Measurements from ENCODE around the gene RPS15.
"Not testable (repeated sequence)": the region's sequence is repeated elsewhere in the genome, so short reads cannot be mapped to it uniquely, and the experiment has no call there.

Gene RPS15

DNA sequence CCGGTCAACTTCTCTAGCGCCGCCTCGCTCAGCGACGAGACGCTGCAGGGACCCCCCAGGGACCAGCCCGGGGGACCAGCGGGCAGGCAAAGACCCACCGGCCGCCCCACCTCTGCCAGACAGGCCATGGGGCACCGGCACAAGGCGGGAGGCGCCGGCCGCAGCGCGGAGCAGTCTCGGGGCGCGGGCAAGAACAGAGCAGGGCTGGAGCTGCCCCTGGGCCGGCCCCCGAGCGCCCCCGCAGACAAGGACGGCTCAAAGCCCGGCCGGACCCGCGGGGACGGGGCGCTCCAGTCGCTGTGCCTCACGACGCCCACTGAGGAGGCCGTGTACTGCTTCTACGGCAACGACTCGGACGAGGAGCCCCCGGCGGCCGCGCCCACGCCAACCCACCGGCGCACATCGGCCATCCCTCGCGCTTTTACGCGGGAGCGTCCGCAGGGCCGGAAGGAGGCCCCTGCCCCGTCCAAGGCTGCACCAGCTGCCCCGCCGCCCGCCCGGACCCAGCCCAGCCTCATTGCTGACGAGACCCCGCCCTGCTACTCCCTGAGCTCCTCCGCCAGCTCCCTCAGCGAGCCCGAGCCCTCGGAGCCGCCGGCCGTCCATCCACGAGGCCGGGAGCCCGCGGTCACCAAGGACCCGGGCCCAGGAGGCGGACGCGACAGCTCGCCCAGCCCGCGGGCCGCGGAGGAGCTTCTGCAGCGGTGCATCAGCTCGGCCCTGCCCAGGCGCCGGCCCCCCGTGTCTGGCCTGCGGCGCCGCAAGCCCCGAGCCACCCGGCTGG lies 29.5 kb downstream of the RPS15 start:
- no peak for DNase-seq (ENCODE audit: low read depth in 2 of 2)

DNA sequence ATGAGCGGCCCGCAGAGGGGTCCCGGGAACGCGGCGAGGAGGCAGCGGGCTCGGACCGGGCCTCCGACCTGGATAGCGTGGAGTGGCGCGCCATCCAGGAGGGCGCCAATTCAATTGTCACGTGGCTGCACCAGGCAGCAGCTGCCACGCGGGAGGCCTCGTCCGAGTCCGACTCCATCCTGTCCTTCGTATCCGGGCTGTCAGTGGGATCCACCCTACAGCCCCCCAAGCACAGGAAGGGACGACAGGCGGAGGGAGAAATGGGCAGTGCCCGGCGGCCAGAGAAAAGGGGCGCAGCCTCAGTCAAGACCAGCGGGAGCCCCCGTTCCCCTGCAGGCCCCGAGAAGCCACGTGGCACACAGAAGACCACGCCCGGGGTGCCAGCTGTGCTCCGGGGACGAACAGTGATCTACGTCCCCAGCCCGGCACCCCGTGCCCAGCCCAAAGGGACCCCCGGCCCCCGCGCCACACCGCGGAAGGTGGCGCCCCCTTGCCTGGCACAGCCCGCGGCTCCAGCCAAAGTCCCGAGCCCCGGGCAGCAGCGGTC lies 30.2 kb downstream of the RPS15 start:
- no peak for DNase-seq (ENCODE audit: low read depth in 2 of 2)

DNA sequence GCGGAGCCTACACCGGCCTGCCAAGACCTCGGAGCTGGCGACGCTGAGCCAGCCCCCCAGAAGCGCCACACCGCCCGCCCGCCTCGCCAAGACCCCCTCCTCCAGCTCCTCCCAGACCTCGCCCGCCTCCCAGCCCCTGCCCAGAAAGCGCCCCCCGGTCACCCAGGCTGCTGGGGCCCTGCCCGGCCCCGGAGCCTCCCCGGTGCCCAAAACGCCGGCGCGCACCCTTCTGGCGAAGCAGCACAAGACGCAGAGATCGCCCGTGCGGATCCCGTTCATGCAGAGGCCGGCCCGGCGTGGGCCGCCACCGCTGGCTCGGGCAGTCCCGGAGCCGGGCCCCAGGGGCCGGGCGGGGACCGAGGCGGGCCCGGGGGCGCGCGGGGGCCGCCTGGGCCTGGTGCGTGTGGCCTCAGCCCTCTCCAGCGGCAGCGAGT lies 30.6 kb downstream of the RPS15 start:
- DNase-seq (ENCODE audit: low read depth in 2 of 2) = no peak

DNA sequence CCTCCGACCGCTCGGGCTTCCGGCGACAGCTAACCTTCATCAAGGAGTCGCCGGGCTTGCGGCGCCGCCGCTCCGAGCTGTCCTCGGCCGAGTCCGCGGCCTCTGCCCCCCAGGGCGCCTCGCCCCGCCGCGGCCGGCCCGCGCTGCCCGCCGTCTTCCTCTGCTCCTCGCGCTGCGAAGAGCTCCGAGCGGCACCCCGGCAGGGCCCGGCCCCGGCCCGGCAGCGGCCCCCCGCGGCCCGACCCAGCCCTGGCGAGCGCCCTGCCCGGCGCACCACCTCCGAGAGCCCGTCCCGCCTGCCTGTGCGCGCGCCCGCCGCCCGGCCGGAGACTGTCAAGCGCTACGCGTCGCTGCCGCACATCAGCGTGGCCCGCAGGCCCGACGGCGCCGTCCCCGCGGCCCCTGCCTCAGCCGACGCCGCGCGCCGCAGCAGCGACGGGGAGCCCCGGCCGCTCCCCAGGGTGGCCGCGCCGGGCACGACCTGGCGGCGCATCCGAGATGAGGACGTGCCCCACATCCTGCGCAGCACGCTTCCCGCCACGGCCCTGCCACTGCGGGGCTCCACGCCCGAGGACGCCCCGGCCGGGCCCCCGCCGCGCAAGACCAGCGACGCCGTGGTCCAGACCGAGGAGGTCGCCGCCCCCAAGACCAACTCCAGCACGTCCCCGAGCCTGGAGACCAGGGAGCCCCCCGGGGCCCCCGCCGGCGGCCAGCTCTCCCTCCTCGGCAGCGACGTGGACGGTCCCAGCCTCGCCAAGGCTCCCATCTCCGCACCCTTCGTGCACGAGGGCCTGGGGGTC lies 31.3 kb downstream of the RPS15 start:
- no peak for DNase-seq (ENCODE audit: low read depth in 2 of 2)

DNA sequence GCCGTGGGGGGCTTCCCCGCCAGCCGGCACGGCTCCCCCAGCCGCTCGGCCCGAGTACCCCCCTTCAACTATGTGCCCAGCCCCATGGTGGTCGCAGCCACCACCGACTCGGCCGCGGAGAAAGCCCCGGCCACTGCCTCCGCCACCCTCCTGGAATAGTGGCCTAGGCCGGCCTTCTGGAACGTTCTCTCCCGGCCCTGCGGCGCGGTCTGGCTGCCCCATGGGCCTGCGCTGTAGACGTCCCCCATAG lies 31.8 kb downstream of the RPS15 start:
- no peak for DNase-seq (ENCODE audit: low read depth in 2 of 2)

DNA sequence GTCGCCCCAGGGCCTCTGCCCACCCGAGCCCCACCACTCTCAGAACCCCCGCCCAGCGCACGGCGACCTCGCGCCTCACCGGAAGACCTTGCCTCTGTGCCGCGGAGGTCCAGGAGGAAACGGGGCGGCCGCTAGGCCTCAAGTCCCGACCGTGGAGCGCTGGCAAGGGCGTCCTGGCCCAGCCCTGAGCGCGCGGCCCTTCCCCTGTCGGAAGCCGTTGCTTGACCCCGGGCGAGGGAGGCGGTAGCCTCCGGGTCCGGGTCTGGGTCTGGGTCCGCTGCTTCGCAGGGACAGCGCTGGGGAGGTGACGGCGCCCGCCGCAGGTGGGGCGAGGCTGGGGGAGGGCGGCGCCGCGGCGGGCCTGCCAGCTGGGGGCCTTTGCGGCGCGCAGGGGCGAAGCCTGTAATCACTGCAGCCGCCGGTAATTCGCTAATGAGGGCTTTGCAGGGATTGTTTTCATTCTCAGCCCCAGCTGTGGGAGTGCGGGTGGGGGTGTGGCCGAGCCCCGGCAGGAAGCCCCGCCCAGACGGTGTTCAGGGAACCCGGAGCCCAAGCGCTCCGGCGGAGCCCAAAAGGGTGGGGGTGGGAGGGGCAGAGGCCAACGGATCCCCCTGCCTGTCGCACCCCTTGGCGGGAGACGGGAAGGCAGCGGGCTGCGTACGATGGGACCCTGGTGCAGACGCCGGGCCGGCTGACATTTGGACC lies 32.3 kb downstream of the RPS15 start:
- DNase-seq (ENCODE audit: low read depth in 2 of 2) = no peak

DNA sequence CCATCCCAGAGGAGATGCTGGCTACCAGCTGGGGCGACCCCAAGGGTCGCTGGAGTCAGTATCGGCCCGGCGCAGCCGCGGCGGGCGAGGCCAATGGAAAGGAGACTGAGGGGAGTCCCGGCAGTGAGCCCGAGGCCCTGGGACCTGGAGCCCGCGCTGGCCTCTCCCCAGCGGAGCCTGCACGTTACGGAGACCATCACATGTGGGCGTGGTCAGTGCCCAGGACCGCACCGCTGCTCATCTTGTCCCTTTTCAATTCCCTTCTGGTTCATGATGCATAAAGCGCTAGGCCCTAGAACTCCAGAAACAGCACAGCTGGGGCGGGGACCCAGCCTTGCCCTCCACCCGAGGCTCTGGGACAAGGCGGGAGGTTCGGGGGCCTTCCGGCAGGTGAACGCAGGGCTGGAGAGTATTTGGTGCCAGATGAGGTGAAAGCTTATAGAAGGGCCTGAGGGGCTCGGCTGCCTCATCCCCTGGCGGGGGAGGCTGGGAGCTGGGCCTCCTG lies 32.9 kb downstream of the RPS15 start:
- DNase-seq (ENCODE audit: low read depth in 2 of 2) = no peak

DNA sequence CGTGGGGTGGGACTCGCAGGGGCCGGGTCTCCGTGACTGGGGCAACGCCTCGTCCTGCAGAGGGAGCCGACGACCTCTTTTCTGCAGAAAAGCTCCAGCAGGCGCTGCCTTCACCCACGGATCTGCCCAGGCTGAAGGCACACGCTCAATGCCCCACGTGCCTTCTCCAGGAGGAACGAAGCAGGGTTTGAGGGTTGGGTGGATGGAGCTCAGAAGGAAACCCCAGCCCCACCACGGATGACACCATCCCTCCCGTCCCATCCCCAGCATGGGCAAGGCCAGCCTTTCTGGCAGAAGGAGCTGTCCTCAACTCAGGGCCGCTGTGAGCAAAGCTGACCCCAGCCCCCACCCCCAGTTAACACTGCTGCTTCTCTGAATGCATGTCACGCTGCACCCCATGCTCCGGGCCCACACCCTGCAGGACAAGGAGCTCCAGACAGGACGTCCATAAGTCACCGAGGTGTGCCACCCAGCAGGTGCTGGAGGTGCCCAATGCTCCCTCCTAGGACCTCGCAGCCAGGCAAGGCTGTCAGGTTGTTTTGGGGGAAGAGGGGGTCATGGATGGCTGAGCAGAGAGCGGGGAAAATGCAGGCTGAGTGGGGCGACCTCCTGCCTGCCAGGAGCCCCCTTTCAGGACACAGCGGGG lies 33.4 kb downstream of the RPS15 start:
- DNase-seq (ENCODE audit: low read depth in 2 of 2) = no peak

DNA sequence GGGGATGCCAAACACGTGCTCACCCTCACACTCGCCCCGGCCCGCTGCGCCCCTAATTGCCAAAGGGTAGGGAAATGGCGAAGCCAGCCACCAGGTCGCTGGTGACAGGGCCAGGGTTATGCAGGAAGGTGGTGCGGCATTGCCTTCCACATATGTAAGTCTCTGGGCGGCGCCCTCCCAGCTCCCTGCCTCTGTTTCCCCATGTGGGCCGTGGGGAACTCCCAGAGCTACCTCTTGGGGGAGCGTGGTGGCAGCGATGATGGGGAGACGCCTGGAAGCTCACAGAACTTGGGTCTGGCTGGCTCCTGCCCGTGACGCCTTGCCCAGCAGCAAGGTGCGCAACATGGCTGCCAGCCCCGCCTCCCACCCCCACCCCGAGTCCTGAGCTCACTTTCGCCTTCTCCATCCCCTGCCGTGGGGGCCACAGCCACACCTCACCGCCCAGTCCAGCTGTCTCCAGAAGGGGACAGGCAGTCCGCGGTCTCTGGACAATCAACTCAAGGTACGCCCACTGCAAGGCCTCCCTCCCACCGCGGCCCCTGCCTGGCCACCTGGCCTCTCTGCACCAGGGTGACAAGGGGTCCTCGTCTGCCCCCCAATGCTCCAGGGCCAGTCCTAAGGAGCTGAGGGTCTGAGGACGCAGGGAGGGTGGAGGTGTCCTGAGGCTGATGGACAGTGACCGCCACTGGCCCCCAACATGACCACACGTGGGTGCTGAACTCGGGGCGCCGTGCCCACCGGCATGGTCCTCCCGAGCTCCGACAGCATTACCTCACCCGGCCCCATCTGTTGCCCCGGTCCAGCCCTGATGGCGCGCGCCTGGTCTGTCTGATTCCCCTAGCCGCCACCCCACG lies 34.3 kb downstream of the RPS15 start:
- no peak for DNase-seq (ENCODE audit: low read depth in 2 of 2)

DNA sequence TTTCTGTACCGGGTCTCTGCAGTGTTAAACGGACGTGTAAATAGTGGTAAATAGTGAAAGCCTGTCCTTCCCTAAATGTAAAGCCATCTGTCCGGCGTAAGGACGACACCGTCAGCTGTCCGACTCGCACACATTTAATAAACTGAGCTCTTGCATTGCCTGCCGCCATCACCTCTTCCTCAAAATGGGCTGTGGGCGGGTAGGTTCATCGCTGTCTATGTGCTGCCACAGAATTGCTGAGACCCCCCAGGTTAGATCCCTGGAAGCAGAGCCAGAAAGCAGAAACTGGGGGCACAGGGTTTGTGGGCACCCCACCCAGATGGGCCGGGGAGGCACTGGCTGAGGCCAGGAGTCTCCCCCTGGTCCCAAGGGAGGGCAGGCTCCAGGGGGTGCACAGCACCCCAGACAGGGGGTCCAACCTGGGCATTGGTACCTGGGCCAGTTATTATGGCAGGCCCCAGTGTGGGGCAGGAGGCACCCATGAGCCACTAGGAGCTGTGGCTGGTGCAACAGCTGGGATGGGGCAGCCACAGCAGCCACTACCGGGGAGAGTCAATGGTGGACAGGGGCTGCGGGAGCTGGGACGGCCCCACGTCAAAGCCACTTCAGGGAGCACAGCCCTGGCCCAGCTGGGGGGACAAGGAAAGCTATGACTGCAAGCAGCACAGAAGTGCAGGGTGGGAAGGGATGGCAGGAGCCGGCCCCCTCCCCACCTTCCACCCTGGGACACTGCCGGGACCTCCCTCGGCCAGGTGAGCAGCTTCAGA lies 35.1 kb downstream of the RPS15 start:
- no peak for DNase-seq (ENCODE audit: low read depth in 2 of 2)

DNA sequence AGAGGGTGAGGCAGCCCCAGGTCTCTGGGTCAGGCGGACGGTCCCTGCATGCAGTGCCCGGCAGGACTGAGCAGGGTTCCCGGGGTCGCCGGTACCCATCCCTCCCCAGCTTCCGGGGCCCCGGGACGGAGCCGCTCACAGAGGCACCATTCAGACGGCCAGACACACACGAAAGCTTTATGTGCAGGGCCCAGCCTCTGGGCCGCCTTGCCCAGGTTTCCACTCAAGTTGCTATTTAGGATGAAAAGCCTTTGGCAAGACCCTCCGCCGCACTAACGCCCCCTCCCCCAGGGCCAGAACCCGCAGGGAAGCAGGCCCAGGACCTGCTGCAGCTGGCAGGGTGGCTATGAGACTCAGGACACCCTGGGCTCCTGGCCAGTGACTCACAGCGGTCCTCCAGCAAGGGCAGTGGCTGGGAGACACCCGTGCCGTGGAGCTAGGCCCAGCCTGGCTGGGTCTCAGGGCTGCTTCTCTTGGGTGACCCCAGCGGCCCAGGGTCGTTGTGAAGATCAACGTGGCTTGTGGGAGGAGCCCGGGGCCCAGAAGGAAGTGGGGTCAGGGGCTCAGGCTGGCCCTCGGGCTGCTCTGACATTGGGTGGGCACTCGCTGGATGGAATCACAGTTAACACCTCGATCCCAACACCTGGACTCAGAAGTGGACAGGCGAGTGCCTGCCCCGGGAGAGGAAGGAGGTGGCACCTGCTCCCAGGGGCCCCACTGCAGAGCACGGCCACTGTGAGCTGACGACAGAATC lies 36.0 kb downstream of the RPS15 start:
- DNase-seq (ENCODE audit: low read depth in 2 of 2) = no peak

DNA sequence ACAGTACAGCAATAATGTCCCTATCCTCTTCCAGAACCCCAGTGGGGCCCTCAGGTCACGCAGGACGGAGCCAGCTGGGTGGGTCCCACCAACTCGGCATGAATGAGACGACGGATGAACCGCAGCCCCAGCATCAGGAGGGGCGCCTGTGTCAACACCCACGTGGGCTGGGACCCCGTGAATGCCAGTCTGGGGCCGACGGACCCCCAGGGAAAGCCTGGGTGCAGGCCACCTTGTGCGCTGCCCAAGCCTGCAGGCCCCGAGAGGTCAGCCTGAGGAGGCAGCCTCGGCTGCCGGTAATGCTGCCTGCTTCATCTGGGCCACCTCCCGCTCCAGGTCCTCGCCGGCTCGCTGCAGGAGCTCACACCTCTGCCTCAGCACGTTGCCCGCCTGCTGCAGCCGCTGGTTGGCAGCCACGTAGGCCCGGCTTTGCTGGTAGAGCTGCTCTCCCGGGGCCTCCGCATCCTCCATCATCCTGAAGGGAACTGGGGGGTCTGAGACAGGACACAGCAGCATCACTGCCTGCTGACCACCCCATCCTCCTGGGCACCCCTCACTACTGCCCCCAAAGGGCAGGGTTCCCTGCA lies 36.7 kb downstream of the RPS15 start:
- no peak for DNase-seq (ENCODE audit: low read depth in 2 of 2)

DNA sequence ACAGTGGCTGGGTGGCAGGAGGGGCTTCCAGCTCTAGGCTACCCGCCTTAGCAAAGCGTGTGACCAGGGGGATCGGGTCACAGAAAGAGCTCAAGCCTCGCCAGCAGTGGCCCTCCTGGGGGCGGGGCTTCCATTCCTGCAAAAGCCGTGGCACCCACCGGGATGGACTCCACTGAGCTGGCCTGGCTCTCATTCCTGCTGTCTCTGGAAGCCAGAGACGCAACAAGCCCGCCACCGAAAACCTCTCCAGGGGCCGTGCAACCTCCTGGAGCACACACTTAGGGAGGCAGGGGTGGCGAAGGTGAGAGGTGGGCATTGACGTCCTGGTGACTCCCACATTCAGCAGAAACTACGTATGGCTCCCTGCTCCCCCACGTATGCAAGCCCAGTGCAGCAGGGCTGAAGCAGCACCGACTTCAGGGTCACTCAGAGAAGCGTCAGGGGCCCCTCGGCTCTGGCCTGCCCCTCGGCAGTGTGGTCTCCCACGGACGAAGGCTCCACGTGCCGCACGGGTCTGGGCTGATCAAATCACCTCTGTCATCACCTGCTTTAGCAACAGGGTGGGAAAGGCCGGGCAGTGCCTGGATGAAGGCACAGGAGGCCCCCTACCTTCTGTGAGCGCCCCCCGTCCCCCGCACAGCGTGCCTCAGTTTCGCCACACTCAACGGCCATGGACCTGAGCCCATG lies 37.7 kb downstream of the RPS15 start:
- DNase-seq (ENCODE audit: low read depth in 2 of 2) = no peak

DNA sequence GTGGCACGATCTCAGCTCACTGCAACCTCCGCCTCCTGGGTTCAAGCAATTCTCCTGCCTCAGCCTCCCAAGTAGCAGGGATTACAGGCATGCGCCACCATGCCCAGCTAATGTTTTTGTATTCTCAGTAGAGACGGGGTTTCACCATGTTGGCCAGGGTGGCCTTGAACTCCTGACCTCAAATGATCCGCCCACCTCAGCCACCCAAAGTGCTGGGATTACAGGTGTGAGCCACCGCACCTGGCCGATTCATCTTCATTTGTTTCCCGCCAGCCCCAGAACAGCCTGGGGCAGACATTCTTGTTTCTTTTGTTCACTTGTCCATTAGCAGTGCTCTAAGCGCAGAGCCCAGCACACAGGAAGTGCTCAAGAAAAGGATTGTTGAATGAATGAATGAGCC lies 38.9 kb downstream of the RPS15 start:
- not testable (repeated sequence) for DNase-seq (ENCODE audit: low read depth in 2 of 2)

DNA sequence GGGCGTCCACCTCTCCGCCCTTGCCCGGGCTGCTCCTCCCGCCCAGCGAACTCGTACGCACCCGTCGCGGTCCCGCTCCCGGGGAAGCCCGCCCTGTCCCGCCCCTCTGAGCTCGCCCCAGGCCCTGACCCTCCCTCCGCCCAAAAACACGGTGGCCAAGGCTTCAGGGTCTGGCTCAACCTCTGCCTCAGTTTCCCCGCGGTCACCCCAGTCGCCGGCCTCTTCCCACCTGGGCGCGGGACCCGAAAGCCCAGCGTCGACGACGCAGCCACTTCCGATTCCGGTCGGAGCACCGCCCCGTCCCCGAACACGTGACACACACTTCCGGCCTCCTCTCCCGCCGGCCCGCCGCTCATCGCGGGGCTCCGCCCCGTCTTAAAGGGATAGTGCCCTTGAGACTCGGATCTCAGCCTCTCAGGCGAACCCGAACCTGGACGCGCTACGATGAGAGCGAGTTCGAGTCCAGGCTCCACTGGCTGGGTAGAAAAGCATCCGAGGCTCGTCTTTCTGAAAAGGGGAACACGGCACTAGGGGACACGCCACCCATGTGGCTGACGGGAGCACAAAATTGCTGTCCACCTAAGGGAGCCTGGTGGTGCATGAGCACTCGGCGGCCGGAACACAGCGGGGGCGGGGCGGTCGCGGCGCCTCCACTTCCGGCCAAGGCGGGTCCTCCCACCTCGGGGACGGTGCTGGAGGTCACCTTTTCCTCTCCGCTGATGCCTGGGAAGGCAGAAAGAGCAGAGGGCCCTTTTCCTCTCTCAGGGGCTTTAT lies 40.9 kb downstream of the RPS15 start, which contains the start of gene C19orf25:
C19orf25 (minus strand) TSS at position 282 of the 774 bp plus-strand sequence. CDS start 312 bp downstream, outside the sequence.
- DNase-seq (ENCODE audit: low read depth in 2 of 2) = peak; percentile 83 to 84

DNA sequence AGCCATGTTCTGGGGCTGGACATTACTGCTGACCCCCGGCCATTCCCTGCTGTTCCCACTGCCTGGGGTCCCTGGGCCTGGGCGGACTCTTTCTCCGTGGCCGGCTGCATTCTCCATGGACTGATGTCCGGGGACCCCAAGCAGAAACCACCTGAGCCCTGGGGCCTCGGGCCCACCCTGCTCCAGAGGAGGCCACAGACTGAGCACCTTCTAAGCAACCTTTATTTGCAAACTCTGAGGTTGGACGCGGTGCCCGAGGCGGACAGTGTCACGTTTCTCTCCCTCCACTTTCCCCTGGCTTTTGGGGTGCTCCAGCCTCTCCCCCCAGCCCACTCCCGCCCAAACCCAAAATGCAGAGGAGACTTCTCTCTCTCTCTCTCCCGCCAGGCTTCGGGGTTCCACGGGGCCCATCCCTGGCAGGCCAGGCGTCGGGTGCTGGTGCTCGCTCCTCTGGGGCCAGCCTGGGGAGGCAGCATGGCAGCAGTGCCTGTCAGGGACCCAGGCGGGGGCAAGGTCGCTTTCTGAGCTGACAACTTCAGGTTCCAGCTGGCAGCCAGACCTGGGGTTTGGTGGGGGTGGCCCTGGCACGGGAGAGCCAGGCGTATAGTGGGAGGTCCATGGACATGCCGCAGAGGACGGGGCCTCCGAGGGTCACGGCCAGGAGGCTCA lies 43.2 kb downstream of the RPS15 start:
- DNase-seq (ENCODE audit: low read depth in 2 of 2) = no peak

DNA sequence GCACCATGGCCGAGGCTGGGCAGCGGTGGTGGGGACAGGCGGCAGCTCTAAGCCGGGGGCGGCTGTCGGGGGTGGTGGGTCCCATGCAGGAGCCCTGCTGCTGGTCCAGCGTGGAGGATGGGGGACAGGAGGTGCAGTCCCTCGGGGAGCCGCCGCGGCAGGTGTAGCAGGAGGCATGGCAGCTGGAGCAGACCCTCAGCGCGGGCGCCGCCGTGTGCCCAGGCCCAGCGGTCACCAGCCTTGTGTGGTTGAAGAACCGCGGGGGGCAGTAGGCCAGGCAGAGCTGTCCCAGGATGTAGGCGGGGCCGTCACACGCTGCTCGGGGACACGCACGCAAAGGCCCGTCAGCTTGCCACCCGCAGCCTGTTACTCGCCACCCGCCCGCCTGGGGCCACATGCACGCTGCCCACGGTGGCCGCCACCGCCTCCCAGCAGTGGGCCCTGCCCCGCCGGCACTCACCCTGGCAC lies 43.7 kb downstream of the RPS15 start:
- DNase-seq (ENCODE audit: low read depth in 2 of 2) = no peak
